HepG2 (cell line): Measurements from ENCODE around the gene GCLM.

Experiments
- ATF1 ChIP-seq: IDR thresholded peaks from 2 replicates; pipeline ENCODE4 v1.6.1; 2016; ENCODE audit warnings: mild to moderate bottlenecking, control low read depth
- CBX2 ChIP-seq, 2 experiments: fragments of 200-600 bp in 1 of 2; sonication (generic); formaldehyde crosslinking in 1 of 2; IDR thresholded peaks; 2 replicates each; pipeline versions ENCODE4 v1.7.0 to v1.8.1; 2018 to 2022; ENCODE audit warnings: low read depth in 2 of 2, low read length in 1 of 2, mild to moderate bottlenecking in 1 of 2, missing genetic modification reagents in 1 of 2
- ELF1 ChIP-seq: sonication (generic); formaldehyde crosslinking; IDR thresholded peaks from 2 replicates; pipeline ENCODE4 v1.4.0; 2020; ENCODE audit warnings: missing genetic modification reagents
- GATA4 ChIP-seq: sonication (generic); IDR thresholded peaks from 2 replicates; pipeline ENCODE4 v1.6.1; 2016; ENCODE audit warnings: antibody characterized with exemption, low read depth, borderline replicate concordance
- JUN ChIP-seq: sonication (generic); formaldehyde crosslinking; IDR thresholded peaks from 2 replicates; pipeline ENCODE4 v1.4.0; 2020; ENCODE audit warnings: mild to moderate bottlenecking, missing genetic modification reagents
- MAFK ChIP-seq, 2 experiments: IDR thresholded peaks in 1 of 2; conservative IDR thresholded peaks in 1 of 2; 2 replicates each; pipeline ENCODE4 v1.6.1; 2011; ENCODE audit warnings: improper control_type of control experiment in 2 of 2, low read length in 2 of 2
- MLXIP ChIP-seq: sonication (generic); formaldehyde crosslinking; IDR thresholded peaks from 2 replicates; pipeline ENCODE4 v1.9.0; 2021; ENCODE audit warnings: missing genetic modification reagents, borderline replicate concordance
- SNAPC5 ChIP-seq: sonication (generic); formaldehyde crosslinking; IDR thresholded peaks from 2 replicates; pipeline ENCODE4 v1.8.1; 2023; ENCODE audit warnings: mild to moderate bottlenecking, missing genetic modification reagents, borderline replicate concordance
- TF ChIP-seq, protein P1 (sequence below): IDR thresholded peaks from 2 replicates; pipeline ENCODE4 v1.6.1; 2012; ENCODE audit warnings: inconsistent platforms

DNA sequence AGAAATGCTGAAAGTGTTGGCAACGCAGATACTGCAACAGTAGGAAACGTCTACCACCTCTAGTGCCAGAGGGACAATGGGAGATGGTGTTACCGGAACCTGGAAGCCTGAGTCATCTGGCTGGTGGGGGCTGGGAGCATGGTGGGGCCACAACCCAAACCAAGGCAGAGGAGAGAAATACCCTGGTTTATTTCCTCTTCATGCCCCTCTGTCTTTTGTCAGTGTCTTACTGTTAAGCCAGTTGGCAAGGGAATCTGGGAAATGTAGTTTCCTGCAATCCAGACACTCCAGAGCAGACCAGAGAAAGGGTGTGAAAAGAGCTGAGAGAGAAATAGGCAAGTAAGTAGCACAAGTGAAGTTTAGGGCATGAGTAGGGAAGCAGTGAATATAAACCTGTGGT is 45.1 kb downstream of the GCLM start:
- no peak for TF ChIP-seq MLXIP
- TF ChIP-seq JUN (CRISPR knock-in tag): no peak
- TF ChIP-seq SNAPC5 (CRISPR knock-in tag): no peak
- no peak for TF ChIP-seq CBX2 (IDR thresholded peaks at IDR 0.05; ENCODE audit: low read depth, low read length)
- no peak for TF ChIP-seq CBX2 (CRISPR knock-in tag; IDR thresholded peaks at IDR 0.05; ENCODE audit: low read depth)
- no peak for TF ChIP-seq ATF1 (CRISPR knock-in tag)
- TF ChIP-seq GATA4: no peak
- TF ChIP-seq ELF1 (CRISPR knock-in tag): no peak
- TF ChIP-seq, protein P1, sequence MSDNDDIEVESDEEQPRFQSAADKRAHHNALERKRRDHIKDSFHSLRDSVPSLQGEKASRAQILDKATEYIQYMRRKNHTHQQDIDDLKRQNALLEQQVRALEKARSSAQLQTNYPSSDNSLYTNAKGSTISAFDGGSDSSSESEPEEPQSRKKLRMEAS: no peak
- no peak for TF ChIP-seq MAFK (conservative IDR thresholded peaks at IDR 0.05 in 1 of 2, IDR thresholded peaks at IDR 0.05 in 1 of 2; ENCODE audit: low read length in 2 of 2)
